Muscle layer of colon (tissue), 2 donors: ENCODE measurements around the gene ZNF592.

Source experiments
- H3K27ac ChIP-seq: one replicate; pipeline ENCODE4 v1.7.0; 2013; ENCODE audit warnings: low read depth, mild to moderate bottlenecking, low read length, moderate library complexity
- H3K27me3 ChIP-seq, 2 donors: one replicate each; pipeline ENCODE4 v1.7.0; 2013; ENCODE audit warnings: low read length in 2 of 2, mild to moderate bottlenecking in 2 of 2; ENCODE audit not compliant: insufficient read depth in 2 of 2, control insufficient read depth in 1 of 2
- H3K36me3 ChIP-seq: one replicate; pipeline ENCODE4 v1.7.0; 2013; ENCODE audit warnings: mild to moderate bottlenecking, low read length; ENCODE audit not compliant: insufficient read depth
- H3K4me1 ChIP-seq: one replicate; pipeline ENCODE4 v1.7.0; 2013; ENCODE audit warnings: mild to moderate bottlenecking, low read length; ENCODE audit not compliant: insufficient read depth
- H3K4me3 ChIP-seq, 2 donors: one replicate each; pipeline ENCODE4 v1.7.0; 2013; ENCODE audit warnings: low read length in 2 of 2, low read depth in 1 of 2, mild to moderate bottlenecking in 1 of 2, moderate library complexity in 1 of 2
- H3K9ac ChIP-seq: one replicate; pipeline ENCODE4 v1.7.0; 2013; ENCODE audit warnings: low read length
- H3K9me3 ChIP-seq: one replicate; pipeline ENCODE4 v1.7.0; 2013; ENCODE audit warnings: mild to moderate bottlenecking, low read length
- donor health status: abdominal sarcoma.
- donor health status: Adenocarcinoma of cecum.

Gene ZNF592

DNA sequence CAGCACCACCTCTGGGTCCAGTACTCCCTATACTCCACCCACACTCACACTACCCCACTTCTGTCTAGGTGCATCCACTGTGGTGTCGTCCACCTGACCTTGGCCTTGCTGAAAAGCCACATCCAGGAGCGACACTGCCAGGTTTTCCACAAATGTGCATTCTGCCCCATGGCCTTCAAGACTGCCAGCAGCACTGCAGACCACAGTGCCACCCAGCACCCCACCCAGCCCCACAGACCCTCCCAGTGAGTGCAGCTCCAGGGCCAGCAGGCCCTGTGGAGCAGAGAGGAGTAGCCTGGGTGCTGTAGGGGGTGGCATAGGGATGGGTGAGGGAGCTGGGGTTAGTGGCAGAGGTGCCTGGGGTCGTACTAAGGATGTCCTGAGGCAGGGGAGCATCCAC lies 49.4 kb downstream of the ZNF592 start:
- H3K36me3 ChIP-seq = peaks cover 59% of the 10 kb centered on the region
- no peaks in the 10 kb centered on the region for H3K27me3 ChIP-seq
- H3K9me3 ChIP-seq = no peaks in the 10 kb centered on the region
- no peaks in the 10 kb centered on the region for H3K4me1 ChIP-seq
- no peak overlapping the region for H3K9ac ChIP-seq
- no peak overlapping the region for H3K4me3 ChIP-seq
- no peak overlapping the region for H3K27ac ChIP-seq

DNA sequence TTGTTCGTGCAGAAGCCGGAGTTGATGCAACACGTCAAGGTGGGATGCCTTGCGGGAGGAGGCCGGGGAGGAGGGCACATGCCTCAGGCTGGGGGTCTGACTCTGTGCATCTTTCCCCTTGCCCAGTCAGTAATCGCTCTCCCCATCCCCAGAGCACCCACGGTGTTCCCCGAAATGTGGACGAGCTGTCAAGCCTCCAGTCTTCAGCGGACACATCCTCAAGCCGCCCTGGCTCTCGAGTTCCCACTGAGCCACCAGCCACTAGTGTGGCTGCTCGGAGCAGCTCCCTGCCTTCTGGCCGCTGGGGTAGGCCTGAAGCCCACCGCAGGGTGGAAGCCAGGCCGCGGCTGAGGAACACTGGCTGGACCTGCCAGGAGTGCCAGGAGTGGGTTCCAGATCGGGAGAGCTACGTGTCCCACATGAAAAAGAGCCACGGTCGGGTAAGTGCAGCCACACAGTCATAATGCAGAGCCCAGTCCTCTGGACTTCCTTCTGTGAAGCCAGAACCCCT lies 50.1 kb downstream of the ZNF592 start:
- Histone ChIP-seq H3K4me3 (no peak overlapping the region), H3K36me3 (peaks cover 64% of the 10 kb centered on the region), H3K27me3 (no peaks in the 10 kb centered on the region), H3K4me1 (no peaks in the 10 kb centered on the region), H3K27ac (no peak overlapping the region), H3K9me3 (no peaks in the 10 kb centered on the region), H3K9ac (no peak overlapping the region)

DNA sequence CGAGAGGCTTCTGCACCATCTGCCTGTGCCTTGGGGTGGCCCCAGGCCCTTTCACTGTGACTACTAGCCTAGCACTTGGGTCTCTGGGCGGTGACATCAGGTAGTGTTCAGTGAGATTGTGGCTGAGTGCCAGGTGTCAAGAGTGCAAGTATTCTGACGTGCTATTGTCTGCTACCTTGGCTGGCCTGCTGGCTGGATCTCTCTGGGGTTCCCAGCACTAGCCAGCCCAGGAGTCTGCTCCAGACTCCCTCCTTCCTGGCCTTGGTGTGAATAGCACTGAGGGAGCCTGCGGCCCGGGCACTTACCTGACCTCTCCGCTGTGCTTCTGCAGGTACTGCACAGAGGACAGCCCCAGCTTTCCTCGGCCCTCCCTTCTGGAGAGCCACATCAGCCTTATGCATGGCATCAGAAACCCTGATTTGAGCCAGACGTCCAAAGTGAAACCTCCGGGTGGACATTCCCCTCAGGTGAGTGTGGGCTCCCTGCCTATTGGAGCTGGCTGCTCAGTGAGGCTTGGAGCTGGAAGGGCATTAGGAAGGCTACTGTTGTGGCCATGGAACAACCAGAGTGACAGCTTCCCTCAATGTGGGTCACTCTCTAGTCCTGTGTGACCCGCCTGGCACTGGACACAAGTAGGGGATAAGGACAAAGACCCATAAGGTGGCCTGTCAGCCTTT lies 51.3 kb downstream of the ZNF592 start:
- Histone ChIP-seq H3K4me3 (no peak overlapping the region), H3K4me1 (no peaks in the 10 kb centered on the region), H3K27ac (no peak overlapping the region), H3K36me3 (peaks cover 72% of the 10 kb centered on the region), H3K9ac (no peak overlapping the region), H3K27me3 (no peaks in the 10 kb centered on the region), H3K9me3 (no peaks in the 10 kb centered on the region)

DNA sequence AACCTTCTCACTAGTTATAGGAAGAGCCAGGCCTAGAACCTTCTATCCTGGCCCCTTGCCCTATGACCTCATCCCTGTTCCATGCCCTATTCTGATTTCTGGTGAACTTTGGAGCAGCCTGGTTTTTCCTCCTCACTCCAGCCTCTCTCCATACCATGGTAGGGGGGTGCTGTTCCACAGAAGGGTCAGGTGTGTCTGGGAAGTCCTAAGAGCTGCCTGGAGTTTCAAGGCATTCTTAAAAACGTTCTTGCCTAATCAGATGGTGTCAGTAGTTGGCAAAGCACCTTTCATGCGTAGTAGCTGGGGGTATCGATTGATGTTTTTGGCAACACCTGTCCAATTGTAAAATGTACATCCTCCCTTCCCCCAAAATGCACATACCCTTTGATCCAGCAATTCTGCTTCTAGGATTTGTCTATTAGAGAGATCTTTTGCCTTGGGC lies 52.0 kb downstream of the ZNF592 start:
- Histone ChIP-seq H3K27me3 (no peaks in the 10 kb centered on the region), H3K9ac (no peak overlapping the region), H3K4me3 (no peak overlapping the region), H3K9me3 (no peaks in the 10 kb centered on the region), H3K36me3 (peaks cover 77% of the 10 kb centered on the region), H3K27ac (no peak overlapping the region), H3K4me1 (no peaks in the 10 kb centered on the region)

DNA sequence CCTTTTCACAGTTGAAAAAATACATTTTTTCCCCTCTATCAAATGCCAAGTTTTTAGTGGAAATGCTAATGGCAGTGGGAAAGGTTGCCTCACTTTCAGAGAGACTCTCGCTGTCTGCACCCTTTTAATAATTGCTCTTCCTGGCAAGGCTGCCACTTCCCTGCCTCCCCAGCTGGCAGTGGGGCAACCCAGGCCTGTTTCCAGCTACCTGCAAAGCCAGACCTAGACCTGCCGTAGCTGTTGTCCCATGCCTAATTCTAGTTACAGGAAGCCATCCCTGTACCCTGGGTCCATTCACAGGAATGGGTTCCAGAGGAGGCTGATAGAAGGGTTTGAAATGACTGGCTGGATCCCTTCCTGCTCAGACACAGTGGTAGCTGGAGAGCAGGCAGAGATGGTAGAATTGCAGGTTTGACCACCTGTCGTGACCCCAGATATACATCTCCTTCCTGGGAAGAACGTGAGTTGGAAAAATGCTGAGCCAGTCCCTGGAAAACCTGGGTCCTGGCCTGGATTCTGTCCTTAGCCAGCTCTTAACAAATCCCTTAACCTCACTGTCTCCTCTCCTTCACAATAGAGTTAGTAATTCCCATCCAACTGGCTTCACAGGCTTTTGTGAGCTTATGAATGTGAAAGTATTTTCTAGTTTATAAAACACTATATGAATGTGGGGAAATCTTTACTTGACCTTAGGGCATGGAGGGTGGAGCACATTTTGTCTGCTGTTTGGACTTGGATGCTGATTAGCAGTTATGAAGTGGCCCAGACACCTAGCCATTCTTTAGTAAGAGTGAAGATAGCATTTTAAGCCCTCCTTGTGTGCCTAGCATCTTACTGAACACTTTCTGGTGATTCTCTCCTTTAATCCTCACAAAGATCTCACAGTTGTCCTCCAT lies 55.9 kb downstream of the ZNF592 start:
- Histone ChIP-seq H3K36me3 (peaks cover 52% of the 10 kb centered on the region), H3K27ac (no peak overlapping the region), H3K27me3 (no peaks in the 10 kb centered on the region), H3K9ac (no peak overlapping the region), H3K4me3 (no peak overlapping the region), H3K9me3 (no peaks in the 10 kb centered on the region), H3K4me1 (no peaks in the 10 kb centered on the region)

DNA sequence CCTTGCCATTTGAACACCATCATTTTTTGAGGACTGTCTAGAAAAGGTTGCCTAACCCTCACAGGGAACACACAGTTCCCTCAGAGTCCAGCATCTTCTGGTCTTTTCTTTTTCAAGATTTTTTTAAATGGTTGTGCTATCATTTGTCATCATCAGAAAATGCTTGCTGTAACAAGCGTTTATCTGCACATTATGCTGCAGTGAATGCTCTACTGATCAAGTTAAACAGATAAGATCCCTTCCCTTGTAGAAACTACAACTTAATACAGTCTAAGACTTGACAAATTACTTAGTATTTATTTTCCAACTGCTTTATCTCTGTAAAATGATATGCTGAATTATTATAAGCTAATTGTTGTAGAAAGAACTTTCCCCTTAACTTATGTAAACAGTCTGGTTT lies 56.8 kb downstream of the ZNF592 start:
- Histone ChIP-seq H3K27me3 (no peaks in the 10 kb centered on the region), H3K9me3 (no peaks in the 10 kb centered on the region), H3K36me3 (peaks cover 42% of the 10 kb centered on the region), H3K27ac (no peak overlapping the region), H3K9ac (no peak overlapping the region), H3K4me3 (no peak overlapping the region), H3K4me1 (no peaks in the 10 kb centered on the region)

DNA sequence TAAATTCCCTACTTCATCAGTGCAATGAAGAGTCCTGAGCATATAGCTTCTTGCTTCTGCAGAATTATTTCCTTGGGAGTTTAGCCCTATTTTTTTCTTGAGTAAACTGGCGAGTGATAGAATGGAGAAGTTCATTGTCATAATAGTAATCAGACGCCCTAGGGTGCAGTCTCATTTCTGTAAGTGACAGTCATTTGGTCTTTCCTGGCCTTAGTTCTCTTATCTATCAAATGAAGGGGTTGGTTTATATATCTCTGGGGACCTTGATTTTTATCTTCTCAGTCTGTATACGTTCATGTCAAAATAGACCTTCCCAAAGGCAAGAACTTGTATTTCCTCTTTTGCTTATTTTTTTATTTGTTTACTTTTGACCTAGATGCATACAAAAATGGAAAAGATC lies 58.8 kb downstream of the ZNF592 start:
- peaks cover 27% of the 10 kb centered on the region for H3K36me3 ChIP-seq
- no peaks in the 10 kb centered on the region for H3K27me3 ChIP-seq
- H3K9me3 ChIP-seq = no peaks in the 10 kb centered on the region
- no peaks in the 10 kb centered on the region for H3K4me1 ChIP-seq
- H3K4me3 ChIP-seq = no peak overlapping the region
- no peak overlapping the region for H3K9ac ChIP-seq
- H3K27ac ChIP-seq = no peak overlapping the region

DNA sequence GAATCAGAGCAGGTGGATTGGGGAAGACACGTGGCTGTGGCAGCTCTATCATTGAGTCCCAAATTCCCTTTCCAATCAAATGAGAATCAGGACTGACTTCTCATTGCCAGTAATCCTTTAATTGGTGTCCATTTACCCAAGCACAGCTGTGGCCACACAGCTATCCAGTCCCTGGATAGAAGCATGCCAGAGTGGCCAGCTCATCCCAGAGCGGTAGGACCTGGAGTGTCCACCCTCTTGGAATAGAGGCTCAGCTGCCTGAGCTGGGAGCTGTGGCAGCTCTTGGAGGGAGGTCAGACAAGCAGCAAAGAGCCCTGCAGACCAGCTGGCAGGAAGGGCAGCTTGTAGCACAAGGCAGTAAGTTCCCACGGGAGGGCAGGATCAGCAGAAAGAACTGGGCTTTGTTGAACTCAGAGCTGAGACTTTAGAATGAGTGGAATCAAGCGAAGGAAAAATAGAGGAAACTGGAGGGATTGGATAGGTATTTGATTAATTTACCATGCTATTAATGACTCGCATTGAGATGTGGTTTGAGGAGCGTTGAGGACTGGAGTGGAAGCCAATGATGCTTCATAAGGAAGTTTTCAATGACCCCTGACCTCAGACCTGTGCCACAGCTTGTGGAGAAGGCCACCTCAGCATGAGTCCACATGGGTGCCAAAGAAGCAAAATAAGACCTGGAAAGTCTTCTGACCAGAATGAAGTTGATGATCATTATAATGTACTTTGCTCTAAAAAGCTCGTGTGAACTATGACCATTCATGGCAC lies 61.9 kb downstream of the ZNF592 start:
- Histone ChIP-seq H3K4me1 (no peaks in the 10 kb centered on the region), H3K9ac (no peak overlapping the region), H3K9me3 (no peaks in the 10 kb centered on the region), H3K4me3 (no peak overlapping the region), H3K27me3 (no peaks in the 10 kb centered on the region), H3K27ac (no peak overlapping the region), H3K36me3 (no peaks in the 10 kb centered on the region)

DNA sequence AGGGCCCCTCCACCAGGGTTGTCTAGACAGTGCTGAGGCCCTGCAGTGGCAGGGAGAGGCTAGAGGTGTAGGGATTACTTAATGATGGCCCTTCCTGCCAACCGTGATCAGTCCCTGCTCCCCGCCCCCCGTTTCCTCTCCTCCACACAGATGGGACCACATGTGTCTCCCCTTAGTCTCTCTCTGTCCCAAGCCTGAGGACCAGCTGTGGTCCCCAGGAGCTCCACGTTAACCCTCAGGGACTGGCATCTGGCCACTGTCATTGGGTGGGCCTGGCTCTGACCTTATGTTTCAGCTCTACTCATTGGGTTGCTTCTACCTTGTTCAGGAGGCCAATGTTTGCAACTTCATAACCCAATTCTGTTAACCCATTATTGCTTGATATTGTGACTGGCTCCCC lies 62.8 kb downstream of the ZNF592 start:
- Histone ChIP-seq H3K9ac (no peak overlapping the region), H3K4me3 (no peak overlapping the region), H3K27ac (no peak overlapping the region), H3K9me3 (no peaks in the 10 kb centered on the region), H3K27me3 (no peaks in the 10 kb centered on the region), H3K4me1 (no peaks in the 10 kb centered on the region), H3K36me3 (no peaks in the 10 kb centered on the region)

DNA sequence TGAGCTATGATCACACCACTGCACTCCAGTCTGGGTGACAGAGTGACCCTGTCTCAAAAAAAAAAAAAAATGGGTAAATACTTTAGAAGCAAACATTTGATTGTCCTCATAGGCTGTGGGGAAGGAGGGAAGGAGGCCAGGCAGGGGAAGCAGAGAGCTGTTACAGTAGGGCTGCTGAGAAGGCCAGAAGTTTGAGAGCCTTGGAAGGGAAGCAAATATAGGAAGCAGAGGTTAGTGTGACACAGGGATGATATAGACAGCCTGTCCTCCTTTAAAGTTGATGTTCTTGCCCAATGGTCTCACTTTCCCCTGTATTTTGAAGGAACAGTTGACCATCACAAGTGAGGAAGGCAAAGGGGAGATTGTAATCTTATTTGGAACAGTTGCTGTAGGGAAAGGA lies 63.4 kb downstream of the ZNF592 start:
- no peaks in the 10 kb centered on the region for H3K27me3 ChIP-seq
- H3K4me1 ChIP-seq = no peaks in the 10 kb centered on the region
- no peaks in the 10 kb centered on the region for H3K9me3 ChIP-seq
- no peak overlapping the region for H3K27ac ChIP-seq
- no peak overlapping the region for H3K4me3 ChIP-seq
- H3K36me3 ChIP-seq = no peaks in the 10 kb centered on the region
- H3K9ac ChIP-seq = no peak overlapping the region

DNA sequence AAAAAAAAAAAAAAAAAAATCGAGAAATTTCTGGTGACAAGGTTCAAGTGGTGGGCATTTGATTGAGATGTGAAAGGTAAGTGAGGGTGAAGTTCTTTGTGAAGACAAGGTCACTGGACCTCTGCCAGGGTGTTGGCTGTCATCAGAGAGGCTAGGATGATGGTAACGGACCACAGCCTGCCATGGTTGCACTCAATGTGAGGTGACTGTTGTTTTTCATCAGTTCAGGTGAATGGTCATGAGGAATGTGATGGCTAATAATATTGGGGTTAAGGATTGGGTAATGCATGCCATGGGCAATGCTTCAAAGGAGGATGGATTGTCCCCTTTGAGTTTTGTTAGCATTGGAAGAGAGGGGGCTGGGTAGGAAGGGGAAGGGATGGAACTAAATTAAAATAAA lies 64.5 kb downstream of the ZNF592 start:
- H3K4me3 ChIP-seq = no peak overlapping the region
- no peak overlapping the region for H3K27ac ChIP-seq
- no peaks in the 10 kb centered on the region for H3K9me3 ChIP-seq
- H3K27me3 ChIP-seq = no peaks in the 10 kb centered on the region
- no peak overlapping the region for H3K9ac ChIP-seq
- peaks cover 4% of the 10 kb centered on the region for H3K4me1 ChIP-seq
- no peaks in the 10 kb centered on the region for H3K36me3 ChIP-seq
